ENCODE data around the gene ABO. TPM values are rescaled to one million over a fixed set of nuclear protein-coding genes. Genes with fewer than 3 reads are reported as not detected.
"Not testable (repeated sequence)": the region's sequence is repeated elsewhere in the genome, so short reads cannot be mapped to it uniquely, and the experiment has no call there.

The ABO gene
- total RNA-seq, 1 experiment from 2014 or later, result 19.1 TPM

DNA sequence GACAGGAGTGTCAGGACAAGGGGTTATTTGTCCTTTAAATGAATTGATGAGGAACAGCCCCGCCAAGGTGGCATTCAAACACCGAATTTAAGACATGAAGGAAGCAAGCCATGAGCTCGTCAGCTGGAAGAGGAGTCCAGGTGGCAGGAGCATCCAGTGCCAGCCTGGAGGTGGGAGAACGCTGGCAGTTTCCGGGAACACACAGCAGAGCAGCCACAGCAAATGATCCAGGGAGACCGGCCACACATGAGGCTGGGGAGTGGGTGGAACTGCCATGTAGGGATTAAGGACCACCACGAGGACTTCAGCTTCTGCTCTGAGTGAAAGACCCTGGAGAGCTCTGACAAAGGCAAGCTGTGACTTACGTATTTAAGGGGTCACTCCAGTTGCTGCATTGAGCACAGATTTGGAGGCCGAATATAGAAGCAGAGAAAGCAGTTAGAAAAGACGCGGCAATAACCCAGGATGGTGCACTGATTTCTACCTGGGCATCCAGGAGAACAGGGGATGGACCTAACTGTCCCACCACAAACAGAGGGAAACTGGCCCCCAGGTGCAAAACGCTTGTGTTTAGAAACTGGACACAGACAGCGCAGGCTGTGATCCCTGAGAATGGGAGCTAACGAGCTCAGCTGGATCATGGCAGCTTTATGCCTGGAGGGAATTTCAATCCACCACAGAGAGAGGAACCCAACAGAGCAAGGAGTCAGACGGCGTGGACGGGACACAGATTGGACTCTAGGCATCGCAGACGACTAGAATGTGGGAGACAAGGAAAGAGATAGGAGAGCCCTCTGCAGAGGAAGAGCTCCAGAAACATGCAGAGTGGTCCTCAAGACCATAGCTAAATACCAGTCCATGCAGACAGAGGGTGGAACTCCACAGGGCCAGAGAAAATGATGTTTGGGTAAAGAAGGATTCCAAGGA is 56.7 kb downstream of the ABO start:
- DNase-seq (ENCODE audit: low read depth); in situ Hi-C loops (cut with HindIII; ENCODE audit: low pct_unique_long_range_greater_than_20kb, low sequenced_read_pairs): not testable (repeated sequence)

DNA sequence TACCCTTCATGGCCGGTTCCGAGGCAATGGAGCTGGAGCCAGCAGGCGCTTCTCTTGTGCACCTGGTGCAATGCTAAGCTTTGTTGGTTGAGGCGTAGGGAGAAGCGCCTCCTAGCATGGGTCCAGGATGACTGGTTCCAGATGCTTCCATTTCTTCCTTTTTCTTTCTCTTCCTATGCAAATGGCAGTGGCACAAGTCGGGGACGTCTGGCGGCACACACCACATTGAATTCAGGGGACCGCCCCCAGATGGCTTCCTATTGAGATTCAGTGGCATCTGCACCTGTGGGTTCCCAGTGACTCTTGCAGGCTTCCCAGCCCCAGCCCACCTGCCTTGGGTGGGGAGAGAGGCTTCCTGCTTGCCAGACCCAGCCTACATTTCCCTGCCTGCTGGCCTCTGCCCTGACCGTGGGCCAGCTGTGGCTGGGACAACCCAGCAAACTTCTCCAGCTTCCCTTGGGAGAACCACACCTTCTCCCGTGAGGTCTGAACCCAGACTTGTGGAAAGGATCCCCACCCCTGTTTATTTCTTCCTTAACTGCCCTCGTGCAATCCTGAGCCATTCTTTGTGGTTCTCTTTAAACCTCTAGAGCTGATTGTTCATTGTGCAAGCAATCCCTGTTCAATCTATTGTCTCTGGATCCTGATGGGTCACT is 57.5 kb downstream of the ABO start:
- in situ Hi-C loops (cut with HindIII; ENCODE audit: low pct_unique_long_range_greater_than_20kb, low sequenced_read_pairs); DNase-seq (ENCODE audit: low read depth): not testable (repeated sequence)

DNA sequence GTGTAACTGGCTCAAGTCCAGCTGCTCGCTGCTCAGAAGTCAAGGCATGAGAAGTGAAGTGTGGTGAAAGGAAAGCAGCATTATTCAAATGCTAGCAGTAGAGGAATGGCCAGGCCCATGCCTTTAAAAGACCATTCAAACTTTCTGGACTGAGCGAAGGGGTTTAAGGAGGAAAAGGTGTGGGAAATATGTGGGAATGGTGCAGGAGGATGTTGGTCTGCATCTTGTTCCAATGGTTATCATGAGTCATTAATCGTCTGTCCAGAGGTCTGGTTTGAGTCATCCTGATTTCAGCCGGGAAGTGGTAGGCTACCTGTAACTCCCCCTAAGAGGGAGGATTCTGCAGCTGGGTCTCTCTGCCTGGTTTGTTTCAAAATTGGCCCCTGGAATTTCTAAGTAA is 60.7 kb downstream of the ABO start:
- in situ Hi-C loops (cut with HindIII; ENCODE audit: low pct_unique_long_range_greater_than_20kb, low sequenced_read_pairs), result not testable (repeated sequence)
- DNase-seq (ENCODE audit: low read depth), result peak; percentile 19

DNA sequence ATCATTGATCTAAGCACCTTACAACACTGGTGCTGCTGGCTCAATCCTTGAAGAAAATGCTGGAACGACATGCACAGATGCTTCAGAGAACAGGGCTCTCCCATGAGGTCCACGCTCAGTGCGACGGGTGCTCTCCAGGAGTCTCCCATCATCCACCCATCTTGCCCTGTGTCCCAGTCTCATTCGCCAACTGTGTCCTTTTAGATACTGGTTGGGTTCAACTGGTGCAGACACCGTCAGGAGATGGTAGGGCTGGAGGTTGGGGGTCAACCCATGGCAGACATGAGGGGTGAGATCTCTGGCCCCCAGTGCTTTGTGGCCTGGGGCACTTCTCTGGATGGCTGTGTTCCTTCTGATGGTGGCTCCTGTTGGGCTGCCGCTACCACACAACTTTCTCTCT is 64.4 kb downstream of the ABO start:
- in situ Hi-C loops (cut with HindIII; ENCODE audit: low pct_unique_long_range_greater_than_20kb, low sequenced_read_pairs), result no loop called here
- DNase-seq (ENCODE audit: low read depth), result no peak

GRCh38 chr9:133210202-133210532 is 64.8 kb downstream of the ABO start:
- in situ Hi-C loops (cut with HindIII; ENCODE audit: low pct_unique_long_range_greater_than_20kb, low sequenced_read_pairs), result no loop called here
- DNase-seq (ENCODE audit: low read depth), result no peak

- in situ Hi-C loops (cut with HindIII; ENCODE audit: low pct_unique_long_range_greater_than_20kb, low sequenced_read_pairs); DNase-seq (ENCODE audit: low read depth): not testable (repeated sequence)
Measured at GRCh38 chr9:133209327-133210201, 65.4 kb downstream of the ABO start.

GRCh38 chr9:133208880-133209300 is 66.1 kb downstream of the ABO start, which contains the start of gene OBP2B:
OBP2B (minus strand) TSS chr9:133209250; CDS start chr9:133209199, 51 bp downstream.
- DNase-seq (ENCODE audit: low read depth); in situ Hi-C loops (cut with HindIII; ENCODE audit: low pct_unique_long_range_greater_than_20kb, low sequenced_read_pairs): not testable (repeated sequence)

DNA sequence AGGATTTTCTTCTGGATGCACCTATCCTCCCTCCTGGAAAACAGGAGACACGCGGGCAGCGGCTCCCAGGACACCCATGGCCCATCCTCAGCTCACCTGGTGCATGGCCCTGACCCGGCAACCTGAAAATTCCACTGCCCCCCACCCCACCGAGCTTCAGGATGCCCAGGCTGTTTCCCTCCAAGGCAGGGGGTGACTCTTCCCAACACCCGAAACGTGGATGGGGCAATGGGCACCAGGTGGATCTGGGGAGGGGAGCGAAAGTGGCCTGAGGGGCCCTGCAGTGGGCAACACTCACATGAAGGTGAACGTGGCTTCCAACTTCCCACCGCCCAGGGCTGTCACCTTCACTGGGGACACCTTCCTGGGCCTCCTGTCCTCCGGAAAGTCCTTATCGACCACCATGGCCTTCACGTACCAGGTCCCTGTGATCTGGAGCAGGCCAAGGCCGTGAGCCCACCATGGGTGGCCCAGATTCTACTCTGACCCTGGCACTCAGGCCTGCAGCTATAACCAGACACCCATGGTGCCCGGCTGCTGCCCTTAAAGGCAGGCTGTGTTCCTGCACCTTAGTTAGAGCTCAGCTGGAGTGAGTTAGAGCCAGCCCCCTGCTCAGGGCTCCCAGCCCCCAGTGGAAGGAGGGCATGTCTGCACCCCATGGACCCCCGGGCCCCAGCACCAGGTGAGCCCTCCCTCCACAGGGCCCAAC is 66.7 kb downstream of the ABO start:
- DNase-seq (ENCODE audit: low read depth); in situ Hi-C loops (cut with HindIII; ENCODE audit: low pct_unique_long_range_greater_than_20kb, low sequenced_read_pairs): not testable (repeated sequence)

DNA sequence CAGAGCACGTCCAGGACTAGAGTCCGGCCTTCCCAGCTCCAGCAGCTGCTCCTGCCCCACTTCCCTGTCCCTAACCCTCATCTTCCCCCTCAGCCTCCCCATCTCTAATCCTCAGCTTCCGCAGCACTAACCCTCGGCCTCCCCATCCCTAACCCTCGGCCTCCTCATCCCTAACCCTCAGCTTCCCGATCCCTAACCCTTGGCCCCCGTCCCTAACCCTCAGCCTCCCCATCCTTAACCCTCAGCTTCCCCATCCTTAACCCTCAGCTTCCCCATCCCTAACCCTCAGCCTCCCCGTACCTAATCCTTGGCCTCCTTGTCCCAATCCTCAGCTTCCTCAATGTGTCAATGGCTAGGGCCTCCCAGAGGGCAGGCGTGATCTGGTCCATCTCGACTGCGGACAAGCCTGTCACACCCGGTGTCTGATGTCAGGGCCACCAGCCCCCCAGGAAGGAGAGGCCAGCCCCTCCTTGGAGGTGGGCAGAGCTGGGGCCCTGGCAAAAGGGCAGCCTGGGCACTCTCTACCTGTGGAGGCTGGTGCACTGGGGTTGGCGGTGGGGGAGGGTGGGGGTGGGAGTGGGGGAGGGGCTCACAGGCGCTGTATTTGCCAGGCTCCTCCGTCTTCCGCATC is 67.3 kb downstream of the ABO start:
- DNase-seq (ENCODE audit: low read depth), result no peak
- in situ Hi-C loops (cut with HindIII; ENCODE audit: low pct_unique_long_range_greater_than_20kb, low sequenced_read_pairs), result no loop called here

DNA sequence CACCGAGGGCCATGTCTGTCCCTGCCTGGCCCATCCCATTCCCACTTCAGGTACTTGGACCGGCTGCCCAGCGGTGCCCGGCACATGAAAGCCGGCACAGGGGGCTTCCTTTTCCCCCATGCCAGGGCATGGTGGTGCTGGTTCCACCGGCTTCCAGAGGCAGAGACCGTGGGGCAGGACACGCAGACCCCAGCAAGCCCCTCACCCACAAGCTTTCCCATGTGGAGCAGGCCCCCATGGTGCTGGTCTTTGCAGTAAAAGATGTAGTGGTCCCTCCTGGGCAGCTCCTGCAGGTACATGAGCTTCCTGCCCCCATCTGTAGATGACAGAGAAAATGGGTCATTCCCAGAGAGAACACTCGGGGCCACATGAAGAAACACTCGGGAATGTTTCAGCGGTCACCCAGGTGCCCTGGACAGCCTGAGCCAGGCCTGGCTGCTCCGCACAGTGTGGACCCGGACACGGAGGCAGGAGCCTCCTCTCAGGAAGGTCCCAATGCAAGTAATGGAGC is 67.9 kb downstream of the ABO start:
- DNase-seq (ENCODE audit: low read depth), result no peak

GRCh38 chr9:133205996-133206931 is 68.7 kb downstream of the ABO start:
- in situ Hi-C loops (cut with HindIII; ENCODE audit: low pct_unique_long_range_greater_than_20kb, low sequenced_read_pairs), result no loop called here
- DNase-seq (ENCODE audit: low read depth), result no peak

More for the DNA sequence above, 67.9 kb downstream of the ABO start:
- in situ Hi-C loops (cut with HindIII; ENCODE audit: low pct_unique_long_range_greater_than_20kb, low sequenced_read_pairs), result no loop called here

DNA sequence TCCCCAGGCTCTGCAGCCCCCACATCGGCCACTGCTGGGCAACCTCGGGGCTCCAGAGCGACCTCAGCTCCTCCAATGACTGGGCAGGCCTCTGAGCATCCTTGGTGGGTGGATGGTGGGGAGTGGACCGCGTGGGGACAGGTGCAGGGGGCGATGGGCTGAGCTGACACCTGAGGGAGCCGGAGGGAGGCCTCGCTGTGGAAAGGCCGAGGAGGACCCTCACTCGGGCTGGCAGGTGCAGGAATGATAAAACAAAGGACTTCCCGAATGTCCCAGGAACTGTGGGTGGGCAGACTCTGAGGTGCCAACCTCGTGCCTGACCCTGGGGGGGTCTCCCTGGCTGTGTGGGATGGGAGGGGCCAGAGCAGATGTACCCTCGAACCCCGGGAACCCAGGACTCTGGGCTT is 69.5 kb downstream of the ABO start:
- in situ Hi-C loops (cut with HindIII; ENCODE audit: low pct_unique_long_range_greater_than_20kb, low sequenced_read_pairs); DNase-seq (ENCODE audit: low read depth): not testable (repeated sequence)

Other genes with a start within 250 kb of the ABO start
- 162 and 206 TPM in 2 replicates for gene GTF3C5, start 244.2 kb downstream of the ABO start, total RNA-seq (2014; rRNA removed; shearing (Covaris generic); ENCODE audit: low replicate concordance)
- gene CEL, start 213.2 kb downstream of the ABO start, total RNA-seq (2014; rRNA removed; shearing (Covaris generic); ENCODE audit: low replicate concordance), result 0.10 and 0.61 TPM in 2 replicates
- gene RALGDS, start 154.0 kb downstream of the ABO start, total RNA-seq (2014; rRNA removed; shearing (Covaris generic); ENCODE audit: low replicate concordance), result 11.1 and 18.6 TPM in 2 replicates
- not detected in 2 replicates for gene GBGT1, start 111.3 kb downstream of the ABO start, total RNA-seq (2014; rRNA removed; shearing (Covaris generic); ENCODE audit: low replicate concordance)
- not detected in 2 replicates for gene OBP2B, start 66.0 kb downstream of the ABO start, total RNA-seq (2014; rRNA removed; shearing (Covaris generic); ENCODE audit: low replicate concordance)
- gene SURF6, start 61.0 kb upstream of the ABO start, total RNA-seq (2014; rRNA removed; shearing (Covaris generic); ENCODE audit: low replicate concordance), result 16.8 and 34.9 TPM in 2 replicates
- 25.3 and 62.5 TPM in 2 replicates for gene MED22, start 72.9 kb upstream of the ABO start, total RNA-seq (2014; rRNA removed; shearing (Covaris generic); ENCODE audit: low replicate concordance)
- gene RPL7A, start 73.0 kb upstream of the ABO start, total RNA-seq (2014; rRNA removed; shearing (Covaris generic); ENCODE audit: low replicate concordance), result 2,316 and 2,792 TPM in 2 replicates
- 55.9 and 69.7 TPM in 2 replicates for gene SURF1, start 81.3 kb upstream of the ABO start, total RNA-seq (2014; rRNA removed; shearing (Covaris generic); ENCODE audit: low replicate concordance)
- 13.6 and 26.0 TPM in 2 replicates for gene SURF2, start 81.3 kb upstream of the ABO start, total RNA-seq (2014; rRNA removed; shearing (Covaris generic); ENCODE audit: low replicate concordance)
- gene SURF4, start 100.9 kb upstream of the ABO start, total RNA-seq (2014; rRNA removed; shearing (Covaris generic); ENCODE audit: low replicate concordance), result 370 and 393 TPM in 2 replicates
- 0.17 TPM in 1 of 2 replicates, not detected in the other for gene STKLD1, start 101.2 kb upstream of the ABO start, total RNA-seq (2014; rRNA removed; shearing (Covaris generic); ENCODE audit: low replicate concordance)
- gene REXO4, start 142.8 kb upstream of the ABO start, total RNA-seq (2014; rRNA removed; shearing (Covaris generic); ENCODE audit: low replicate concordance), result 27.5 and 35.4 TPM in 2 replicates
- gene ADAMTS13, start 147.2 kb upstream of the ABO start, total RNA-seq (2014; rRNA removed; shearing (Covaris generic); ENCODE audit: low replicate concordance), result 3.0 and 3.7 TPM in 2 replicates
- 10.7 and 13.2 TPM in 2 replicates for gene CACFD1, start 184.8 kb upstream of the ABO start, total RNA-seq (2014; rRNA removed; shearing (Covaris generic); ENCODE audit: low replicate concordance)
- gene SLC2A6, start 203.9 kb upstream of the ABO start, total RNA-seq (2014; rRNA removed; shearing (Covaris generic); ENCODE audit: low replicate concordance), result 19.6 and 19.7 TPM in 2 replicates
- gene MYMK, start 249.8 kb upstream of the ABO start, total RNA-seq (2014; rRNA removed; shearing (Covaris generic); ENCODE audit: low replicate concordance), result not detected in 2 replicates